ENCODE data around the gene CPT1B.
A peak's percentile ranks its signal among the peaks of the same experiment; 100 is the strongest.
"Not testable (repeated sequence)": the region's sequence is repeated elsewhere in the genome, so short reads cannot be mapped to it uniquely, and the experiment has no call there.

CPT1B gene

GRCh38 chr22:50608996-50609395, 30.8 kb upstream of the CPT1B start:
- DNase-seq, result no peak

GRCh38 chr22:50608058-50608840, 30.0 kb upstream of the CPT1B start:
- DNase-seq, result not testable (repeated sequence)

GRCh38 chr22:50607659-50608020, 29.4 kb upstream of the CPT1B start:
- DNase-seq, result no peak

DNA sequence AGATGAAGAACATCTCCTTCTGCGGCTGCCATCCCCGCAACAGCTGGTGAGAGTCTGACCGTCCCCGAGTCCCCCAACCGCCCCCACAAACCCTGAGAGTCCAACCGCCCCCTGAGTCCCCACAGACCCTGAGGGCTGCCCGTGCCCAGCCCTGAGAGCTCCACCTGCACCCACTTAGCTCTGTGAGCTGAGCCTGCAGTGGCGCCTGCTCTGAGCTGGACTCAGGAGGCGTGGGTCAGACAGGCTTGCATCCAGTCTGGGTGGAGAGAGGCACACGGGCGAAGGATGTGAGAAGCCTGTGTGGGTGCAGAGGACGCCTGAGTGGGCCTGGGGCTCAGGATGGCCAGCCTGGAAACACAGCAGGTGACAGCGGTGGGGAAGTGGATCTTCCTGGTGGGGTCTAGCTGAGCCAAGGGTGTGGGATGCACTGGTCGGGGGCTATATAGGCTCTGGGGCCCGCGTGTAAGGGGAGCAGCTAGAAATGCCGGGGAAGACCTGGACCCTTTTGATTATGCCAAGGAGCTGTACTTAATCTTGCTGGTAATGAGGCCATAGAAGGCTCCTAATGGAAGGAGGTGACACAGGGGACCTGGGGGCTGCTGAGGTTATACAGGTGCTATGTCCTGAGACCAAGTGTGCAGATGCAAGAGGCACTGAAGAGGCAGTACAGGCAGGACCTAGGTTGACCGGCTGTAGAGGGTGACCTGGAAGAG, 28.9 kb upstream of the CPT1B start:
- no peak for DNase-seq

DNA sequence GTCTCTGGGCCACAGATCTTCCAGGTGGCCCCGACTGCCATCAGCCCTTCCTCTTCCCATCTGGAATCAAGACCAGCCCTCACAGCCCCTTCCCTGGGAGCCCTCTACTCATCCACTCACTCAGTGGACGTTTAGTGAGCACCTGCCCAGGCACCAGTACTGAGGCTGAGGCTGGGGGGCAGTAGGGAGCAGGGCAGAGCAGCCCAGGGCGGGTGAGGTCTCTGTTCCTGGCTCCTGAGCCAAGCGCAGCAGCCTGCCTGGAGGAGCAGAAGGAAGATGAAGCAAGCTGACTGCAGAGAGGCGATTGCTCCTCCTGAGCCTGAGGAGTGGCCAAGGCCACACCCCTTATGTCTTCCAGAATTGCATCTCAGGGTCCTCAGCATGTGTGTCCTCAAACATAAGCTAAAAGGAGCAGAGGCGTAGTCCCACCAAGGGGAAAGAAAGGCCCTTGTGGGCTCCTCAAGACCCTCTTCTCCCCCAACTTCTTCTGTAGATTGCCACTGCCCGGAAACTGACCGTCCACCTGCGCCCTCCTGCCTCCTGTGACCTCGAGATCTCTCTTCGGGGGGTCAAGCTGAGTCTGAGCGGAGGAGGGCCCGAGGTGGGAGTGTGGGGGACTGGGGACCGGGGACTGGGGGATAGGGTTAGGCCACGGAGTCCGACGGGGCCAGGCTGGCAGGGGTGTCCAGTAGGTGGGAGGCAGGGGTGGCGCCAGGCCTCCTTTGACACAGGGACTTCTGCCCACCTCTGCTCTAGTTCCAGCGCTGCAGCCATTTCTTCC, 28.1 kb upstream of the CPT1B start:
- peak; percentile 42 for DNase-seq

DNA sequence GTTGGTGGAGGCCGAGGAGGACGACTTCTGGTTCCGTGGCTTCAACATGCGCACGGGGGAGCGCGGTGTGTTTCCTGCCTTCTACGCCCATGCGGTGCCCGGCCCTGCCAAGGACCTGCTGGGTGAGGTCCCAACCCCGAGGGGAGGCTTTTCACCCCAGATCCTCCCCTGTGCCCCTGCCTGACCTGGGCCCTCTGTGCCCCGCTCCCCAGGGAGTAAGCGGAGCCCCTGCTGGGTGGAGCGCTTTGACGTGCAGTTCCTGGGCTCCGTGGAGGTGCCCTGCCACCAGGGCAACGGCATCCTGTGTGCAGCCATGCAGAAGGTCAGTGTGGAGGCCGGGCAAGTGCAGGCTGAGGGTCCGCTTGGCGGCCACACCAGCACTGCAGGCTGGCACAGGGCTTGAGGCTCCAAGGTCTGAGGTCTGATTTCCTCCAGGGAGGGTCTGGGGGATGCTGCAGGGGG, 27.4 kb upstream of the CPT1B start:
- no peak for DNase-seq

DNA sequence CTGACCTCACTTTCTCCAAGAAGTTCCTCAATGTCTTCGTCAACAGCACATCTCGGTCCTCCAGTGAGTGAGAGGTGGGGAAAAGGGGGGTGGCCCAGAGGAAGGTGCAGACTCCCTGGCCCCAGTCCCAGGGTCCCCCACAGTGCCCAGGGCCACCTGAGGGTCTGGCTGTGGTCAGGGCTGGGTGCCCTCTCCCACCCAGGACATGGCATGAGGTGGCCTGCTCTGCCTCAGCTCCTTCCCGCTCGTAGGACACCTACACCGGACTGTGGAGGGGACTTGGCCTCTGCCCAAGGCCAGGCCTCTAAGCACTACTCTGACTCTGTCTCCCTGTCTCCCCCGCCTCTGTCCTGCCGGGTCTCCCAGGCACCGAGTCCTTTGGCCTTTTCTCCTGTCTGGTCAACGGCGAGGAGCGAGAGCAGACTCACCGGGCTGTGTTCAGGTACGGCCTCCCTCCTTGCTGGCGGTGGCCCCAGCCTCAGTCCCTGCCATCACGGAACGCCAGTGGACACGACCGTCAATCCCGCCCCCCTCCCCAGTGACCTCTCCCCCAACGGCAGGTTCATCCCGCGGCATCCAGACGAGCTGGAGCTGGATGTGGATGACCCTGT, 26.9 kb upstream of the CPT1B start:
- DNase-seq, result no peak

GRCh38 chr22:50604256-50605001, 26.2 kb upstream of the CPT1B start:
- no peak for DNase-seq

DNA sequence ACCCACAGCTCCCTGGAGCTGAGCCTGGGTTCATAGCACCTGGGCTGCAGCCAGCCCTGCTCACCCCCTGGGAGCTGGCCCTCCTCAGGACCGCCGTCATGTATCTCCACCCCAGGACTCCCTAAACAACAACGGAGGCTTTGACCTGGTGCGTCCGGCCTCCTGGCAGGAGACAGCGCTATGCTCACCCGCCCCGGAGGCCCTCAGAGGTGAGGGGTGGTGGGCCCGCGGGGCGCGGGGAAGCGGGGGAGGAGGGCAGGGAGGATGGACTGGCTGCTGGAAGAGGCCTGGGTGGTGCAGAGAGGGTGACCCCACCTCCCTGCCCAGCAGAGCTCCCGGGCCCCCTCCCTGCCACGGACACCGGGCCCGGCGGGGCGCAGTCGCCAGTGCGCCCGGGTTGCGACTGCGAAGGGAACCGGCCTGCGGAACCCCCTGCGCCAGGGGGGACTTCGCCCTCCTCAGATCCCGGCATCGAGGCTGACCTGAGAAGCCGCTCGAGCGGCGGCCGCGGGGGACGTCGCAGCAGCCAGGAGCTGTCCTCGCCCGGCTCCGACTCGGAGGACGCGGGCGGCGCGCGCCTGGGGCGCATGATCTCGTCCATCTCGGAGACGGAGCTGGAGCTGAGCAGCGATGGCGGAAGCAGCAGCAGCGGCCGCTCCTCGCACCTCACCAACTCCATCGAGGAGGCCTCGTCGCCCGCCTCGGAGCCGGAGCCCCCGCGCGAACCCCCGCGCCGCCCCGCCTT, 25.5 kb upstream of the CPT1B start:
- DNase-seq, result no peak

- DNase-seq, result no peak
Observed at GRCh38 chr22:50602338-50602700, 24.1 kb upstream of the CPT1B start.

DNA sequence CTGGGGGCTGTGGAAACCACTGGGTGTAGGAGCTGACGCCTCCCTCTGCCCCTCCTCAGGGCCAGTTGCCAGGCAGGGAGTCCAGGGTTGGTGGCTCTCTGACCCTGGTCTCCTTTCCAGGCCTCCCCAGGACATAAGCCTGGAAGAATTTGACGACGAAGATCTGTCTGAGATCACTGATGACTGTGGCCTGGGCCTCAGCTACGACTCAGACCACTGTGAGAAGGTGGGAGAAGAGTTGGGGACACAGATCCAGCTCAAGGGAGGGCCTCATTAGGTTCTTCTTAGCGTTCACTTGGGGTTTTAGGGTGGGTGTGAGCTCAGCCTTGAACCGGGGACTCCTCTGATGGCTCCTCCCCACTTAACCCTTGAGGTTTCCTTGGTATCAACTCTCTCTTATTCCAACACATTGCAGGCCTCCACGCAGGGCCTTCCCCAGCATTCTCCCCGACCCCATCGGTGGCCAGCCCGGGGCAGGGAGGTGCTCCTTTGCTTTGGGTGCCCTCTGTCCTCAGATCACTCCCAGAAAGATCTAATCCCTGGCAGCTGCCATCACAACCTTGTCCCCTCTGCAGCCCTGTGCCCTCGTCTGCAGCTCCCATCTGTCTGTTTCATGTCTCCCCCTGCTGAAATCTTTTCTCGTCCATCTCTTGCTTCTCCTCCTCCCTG, 23.6 kb upstream of the CPT1B start:
- no peak for DNase-seq

- no peak for DNase-seq
Observed at GRCh38 chr22:50600967-50601668, 22.9 kb upstream of the CPT1B start.

GRCh38 chr22:50600538-50600937, 22.3 kb upstream of the CPT1B start, which contains the start of gene MAPK8IP2:
Gene MAPK8IP2, plus strand, starts transcription at chr22:50600793. Its CDS starts 26 bp downstream, at chr22:50600819.
- DNase-seq, result no peak

DNA sequence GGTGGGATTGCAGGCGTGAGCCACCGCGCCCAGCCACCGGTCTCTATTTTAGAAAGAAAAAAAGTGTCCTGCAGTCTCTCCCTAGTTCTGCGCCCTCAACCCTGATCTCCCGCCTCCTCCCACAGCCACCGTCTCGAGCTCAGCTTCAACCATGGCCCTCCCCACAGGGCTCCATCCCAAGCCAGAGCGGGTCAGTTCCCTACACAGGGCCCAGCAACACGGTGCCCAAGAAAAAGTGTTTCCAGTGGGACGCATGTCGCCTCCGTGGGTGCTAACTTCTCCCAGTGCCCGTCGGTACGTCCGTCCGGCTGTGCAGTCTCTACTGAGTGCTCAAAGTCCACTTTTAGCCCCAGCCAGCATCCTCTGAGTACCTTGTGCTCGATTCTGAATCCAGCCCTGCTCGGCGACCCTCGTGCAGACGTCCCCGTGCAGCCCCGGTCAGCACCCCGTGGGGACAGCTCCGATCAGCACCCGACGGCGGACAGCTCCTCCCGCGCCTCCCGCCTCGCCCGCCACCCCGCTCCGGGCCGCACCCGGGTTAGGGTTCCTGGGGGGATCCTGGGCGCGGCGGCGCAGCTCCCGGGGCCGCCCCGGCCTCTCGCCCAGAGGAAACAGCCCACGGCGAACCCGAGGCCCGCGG, 21.7 kb upstream of the CPT1B start:
- peak; percentile 52 for DNase-seq

GRCh38 chr22:50597097-50597496, 18.9 kb upstream of the CPT1B start:
- no peak for DNase-seq

- DNase-seq, result no peak
Observed at GRCh38 chr22:50595189-50595588, 17.0 kb upstream of the CPT1B start.

GRCh38 chr22:50587407-50587806, 9.2 kb upstream of the CPT1B start:
- DNase-seq, result no peak

GRCh38 chr22:50586416-50586815, 8.2 kb upstream of the CPT1B start:
- DNase-seq, result no peak

DNA sequence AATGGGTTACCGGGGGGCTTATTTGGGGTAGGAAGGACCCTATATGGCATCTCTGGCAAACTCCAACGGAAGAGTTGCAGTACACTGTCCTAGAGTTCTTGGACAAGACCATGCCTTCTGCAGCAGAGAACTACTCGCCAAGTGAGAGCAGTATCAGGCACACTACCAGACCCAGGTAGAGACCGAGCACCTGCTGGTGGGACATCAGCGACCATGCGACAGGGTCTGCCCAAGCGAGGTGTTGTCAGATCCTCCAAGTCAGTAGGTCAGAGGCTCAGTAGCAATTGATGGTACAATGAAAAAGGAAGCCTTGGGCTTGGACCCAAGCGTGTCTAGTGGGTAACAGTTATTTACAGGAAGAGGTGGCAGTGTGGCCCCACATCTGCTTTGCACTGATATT, 7.6 kb upstream of the CPT1B start:
- DNase-seq, result no peak

- no peak for DNase-seq
Observed at GRCh38 chr22:50585238-50585637, 7.0 kb upstream of the CPT1B start.

Data from RPMI8226 (cell line).